SH-SY5Y (cell line): ENCODE results near the gene PRSS50.

Experiments
- GATA2 ChIP-seq: IDR thresholded peaks from 2 replicates; pipeline ENCODE4 v1.6.1; 2011; ENCODE audit warnings: mild to moderate bottlenecking, low read depth, low read length
- GATA3 ChIP-seq: IDR thresholded peaks from 2 replicates; pipeline ENCODE4 v1.6.1; 2011; ENCODE audit warnings: low read depth, mild to moderate bottlenecking, low read length, moderate library complexity

- TF ChIP-seq GATA2 (no peak), GATA3 (no peak)
Measured at GRCh38 chr3:46709157-46709654, 8.5 kb downstream of the PRSS50 start.
